ENCODE data around the gene ZP1. TPM values are rescaled to one million over a fixed set of nuclear protein-coding genes. Genes with fewer than 3 reads are reported as not detected.

ZP1 gene
- polyA plus RNA-seq, 1 experiment: 0.36 TPM

GRCh38 chr11:60876168-60876485 lies 8.8 kb downstream of the ZP1 start:
- H3K4me3 ChIP-seq (ENCODE audit: low read depth, low read length): no peak overlapping the region
- ChIA-PET POLR2A (no interaction called here), CTCF (interaction anchor here (0.6 to 1.3 kb wide), 6 partner anchors 8 to 107 kb away, joined by 3 to 10 read pairs (median 4); partner anchors contain the start of gene ZP1)
- H3K27me3 ChIP-seq (ENCODE audit: control insufficient read depth, insufficient read depth, low read length): no peaks in the 10 kb centered on the region
- no peak for TF ChIP-seq CTCF (IDR thresholded peaks at IDR 0.05; ENCODE audit: insufficient read depth, low read depth, low read length)
- no peaks in the 10 kb centered on the region for H3K36me3 ChIP-seq (ENCODE audit: control insufficient read depth, insufficient read depth, low read length)
- DNase-seq (ENCODE audit: low read depth): no peak

GRCh38 chr11:60878245-60879101 lies 11.1 kb downstream of the ZP1 start:
- DNase-seq (ENCODE audit: low read depth): no peak
- ChIA-PET CTCF (interaction anchor here (1.0 to 2.6 kb wide), 3 partner anchors 21 to 102 kb away, joined by 3 to 14 read pairs (median 3); no protein-coding TSS in a partner anchor), POLR2A (no interaction called here)
- Histone ChIP-seq H3K4me3 (ENCODE audit: low read depth, low read length) (no peak overlapping the region), H3K36me3 (ENCODE audit: control insufficient read depth, insufficient read depth, low read length) (no peaks in the 10 kb centered on the region), H3K27me3 (ENCODE audit: control insufficient read depth, insufficient read depth, low read length) (no peaks in the 10 kb centered on the region)
- no peak for TF ChIP-seq CTCF (IDR thresholded peaks at IDR 0.05; ENCODE audit: insufficient read depth, low read depth, low read length)

GRCh38 chr11:60879104-60879503 lies 11.8 kb downstream of the ZP1 start:
- H3K27me3 ChIP-seq (ENCODE audit: control insufficient read depth, insufficient read depth, low read length): no peaks in the 10 kb centered on the region
- ChIA-PET CTCF (interaction anchor here (1.0 to 2.6 kb wide), 2 partner anchors 48 to 103 kb away, joined by 3 to 14 read pairs; no protein-coding TSS in a partner anchor), POLR2A (no interaction called here)
- no peak for TF ChIP-seq CTCF (IDR thresholded peaks at IDR 0.05; ENCODE audit: insufficient read depth, low read depth, low read length)
- DNase-seq (ENCODE audit: low read depth): no peak
- no peak overlapping the region for H3K4me3 ChIP-seq (ENCODE audit: low read depth, low read length)
- H3K36me3 ChIP-seq (ENCODE audit: control insufficient read depth, insufficient read depth, low read length): no peaks in the 10 kb centered on the region

- POLR2A ChIA-PET: no interaction called here
- CTCF ChIA-PET: interaction anchor here (1.1 to 28.4 kb wide), 3 partner anchors 16 to 47 kb away, joined by 3 to 716 read pairs (median 4); partner anchors contain the start of gene CCDC86
- Histone ChIP-seq H3K36me3 (ENCODE audit: control insufficient read depth, insufficient read depth, low read length) (no peaks in the 10 kb centered on the region), H3K27me3 (ENCODE audit: control insufficient read depth, insufficient read depth, low read length) (no peaks in the 10 kb centered on the region), H3K4me3 (ENCODE audit: low read depth, low read length) (no peak overlapping the region)
- no peak for TF ChIP-seq CTCF (IDR thresholded peaks at IDR 0.05; ENCODE audit: insufficient read depth, low read depth, low read length)
- no peak for DNase-seq (ENCODE audit: low read depth)
These were observed 12.7 kb downstream of the ZP1 start for GRCh38 chr11:60879971-60880588.

- ChIA-PET POLR2A (no interaction called here), CTCF (interaction anchor here (1.1 to 28.4 kb wide), 3 partner anchors 16 to 48 kb away, joined by 3 to 716 read pairs (median 4); partner anchors contain the start of gene CCDC86)
- Histone ChIP-seq H3K27me3 (ENCODE audit: control insufficient read depth, insufficient read depth, low read length) (no peaks in the 10 kb centered on the region), H3K4me3 (ENCODE audit: low read depth, low read length) (no peak overlapping the region), H3K36me3 (ENCODE audit: control insufficient read depth, insufficient read depth, low read length) (no peaks in the 10 kb centered on the region)
- TF ChIP-seq CTCF (IDR thresholded peaks at IDR 0.05; ENCODE audit: insufficient read depth, low read depth, low read length): no peak
- no peak for DNase-seq (ENCODE audit: low read depth)
These were observed 13.4 kb downstream of the ZP1 start for GRCh38 chr11:60880643-60881282.

Data from BJ (cell line).